HG02973 (cell line): Measurements from ENCODE around the gene ACBD6.

Source experiments
- ATAC-seq: cut with Tn5 transposase; IDR thresholded peaks from one replicate; pipeline ENCODE4 v1.9.1; 2021; ENCODE audit warnings: moderate library complexity; ENCODE audit not compliant: unreplicated experiment

Gene ACBD6

GRCh38 chr1:180258935-180259334 lies 243.4 kb downstream of the ACBD6 start:
- ATAC-seq = no peak

GRCh38 chr1:180258290-180258689 lies 244.1 kb downstream of the ACBD6 start:
- no peak for ATAC-seq

GRCh38 chr1:180257486-180257885 lies 244.9 kb downstream of the ACBD6 start:
- no peak for ATAC-seq

GRCh38 chr1:180257028-180257386 lies 245.4 kb downstream of the ACBD6 start:
- ATAC-seq = no peak

GRCh38 chr1:180256341-180257027 lies 245.9 kb downstream of the ACBD6 start:
- no peak for ATAC-seq

- no peak for ATAC-seq
These were observed 246.6 kb downstream of the ACBD6 start for GRCh38 chr1:180255536-180256340.

- ATAC-seq = no peak
These were observed 247.5 kb downstream of the ACBD6 start for GRCh38 chr1:180254854-180255253.

- no peak for ATAC-seq
These were observed 247.9 kb downstream of the ACBD6 start for GRCh38 chr1:180254496-180254819.

- ATAC-seq = no peak
These were observed 248.5 kb downstream of the ACBD6 start for GRCh38 chr1:180253585-180254495.

GRCh38 chr1:180252638-180253536 lies 249.5 kb downstream of the ACBD6 start:
- peak; percentile 68 for ATAC-seq

- ATAC-seq = no peak
These were observed 250.7 kb downstream of the ACBD6 start for GRCh38 chr1:180251526-180252305.

GRCh38 chr1:180250883-180251509 lies 251.4 kb downstream of the ACBD6 start:
- ATAC-seq = no peak

GRCh38 chr1:180250499-180250770 lies 251.9 kb downstream of the ACBD6 start:
- ATAC-seq = no peak

GRCh38 chr1:180249725-180250498 lies 252.5 kb downstream of the ACBD6 start:
- no peak for ATAC-seq

- ATAC-seq = no peak
These were observed 253.4 kb downstream of the ACBD6 start for GRCh38 chr1:180248731-180249681.

GRCh38 chr1:180248176-180248575 lies 254.2 kb downstream of the ACBD6 start:
- no peak for ATAC-seq

- no peak for ATAC-seq
These were observed 254.8 kb downstream of the ACBD6 start for GRCh38 chr1:180247580-180247979.

GRCh38 chr1:180247061-180247460 lies 255.3 kb downstream of the ACBD6 start:
- ATAC-seq = no peak
